Lower leg skin (tissue), 4 donors: ENCODE results near the gene IGSF11. TPM values are rescaled to one million over a fixed set of nuclear protein-coding genes. Genes with fewer than 3 reads are reported as not detected.

ENCODE experiments used
- DNase-seq, 2 donors: peaks; one replicate each; pipeline ENCODE4 v3.0.0-alpha.2; 2019; ENCODE audit warnings: low spot score in 2 of 2
- H3K4me3 ChIP-seq: fragments of 200-600 bp; sonication (generic); 2 replicates; pipeline ENCODE4 v1.5.1; 2017; ENCODE audit warnings: mild to moderate bottlenecking, low read depth; ENCODE audit not compliant: poor library complexity, severe bottlenecking
- POLR2A ChIP-seq, 2 donors: fragments of 450-650 bp; IDR thresholded peaks; one replicate each; pipeline ENCODE4 v1.6.1; 2016 to 2017; ENCODE audit warnings: antibody characterized with exemption in 2 of 2, mild to moderate bottlenecking in 1 of 2, moderate library complexity in 1 of 2
- WGBS, 2 donors: methylation state at CpG; one replicate each; pipeline ENCODE4 v1.1.5; 2018; 5-methylcytosine and 5-hydroxymethylcytosine counted together
- intact Hi-C: fragments of 100-400 bp; cut with DNase I; formaldehyde crosslinking; loops from one replicate; pipeline ENCODE4 v1.15.0; 2023; ENCODE audit warnings: low total_unique reads
- total RNA-seq, 4 donors: library from RNA; depleted of rRNA; stranded (reverse); fragments of >200 nt; gene quantifications; one replicate each; pipeline ENCODE4 v1.1.0, GENCODE V29; 2016
- TF ChIP-seq, protein P1 (sequence below), 3 donors: fragments of 450-650 bp; IDR thresholded peaks; one replicate each; pipeline ENCODE4 v1.5.1; 2016; ENCODE audit warnings: antibody characterized with exemption in 3 of 3, mild to moderate bottlenecking in 3 of 3, moderate library complexity in 2 of 3

The IGSF11 gene
- total RNA-seq, 4 donors from 2014 or later = 1.1 to 3.1 (median 1.8) TPM

DNA sequence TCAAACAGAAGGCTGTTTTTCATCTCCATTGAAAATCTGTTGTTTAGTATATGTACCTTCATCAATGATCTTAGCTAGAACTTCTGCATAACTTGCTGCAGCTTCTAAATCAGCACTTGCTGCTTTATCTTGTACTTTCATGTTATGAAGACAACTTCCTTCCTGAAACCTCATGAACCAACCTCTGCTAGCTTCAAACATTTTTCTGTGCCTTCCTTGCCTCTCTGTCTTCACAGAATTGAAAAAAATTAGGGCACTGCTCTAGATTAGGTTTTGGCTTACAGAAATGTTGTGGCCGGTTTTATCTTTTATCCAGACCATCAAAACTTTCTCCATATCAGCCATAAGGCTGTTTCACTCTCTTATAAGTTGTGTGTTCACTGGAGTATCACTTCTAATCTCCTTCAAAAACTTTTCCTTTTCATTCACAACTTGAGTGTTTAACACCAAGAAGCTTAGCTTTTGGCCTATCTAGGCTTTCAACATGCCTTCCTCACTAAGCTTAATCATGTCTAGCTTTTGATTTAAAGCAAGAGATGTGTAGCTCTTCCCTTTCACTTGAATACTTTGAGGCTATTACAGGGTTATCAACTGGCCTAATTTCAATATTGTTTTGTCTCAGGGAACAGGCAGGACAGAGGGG, 78.6 kb downstream of the IGSF11 start:
- TF ChIP-seq, protein P1, sequence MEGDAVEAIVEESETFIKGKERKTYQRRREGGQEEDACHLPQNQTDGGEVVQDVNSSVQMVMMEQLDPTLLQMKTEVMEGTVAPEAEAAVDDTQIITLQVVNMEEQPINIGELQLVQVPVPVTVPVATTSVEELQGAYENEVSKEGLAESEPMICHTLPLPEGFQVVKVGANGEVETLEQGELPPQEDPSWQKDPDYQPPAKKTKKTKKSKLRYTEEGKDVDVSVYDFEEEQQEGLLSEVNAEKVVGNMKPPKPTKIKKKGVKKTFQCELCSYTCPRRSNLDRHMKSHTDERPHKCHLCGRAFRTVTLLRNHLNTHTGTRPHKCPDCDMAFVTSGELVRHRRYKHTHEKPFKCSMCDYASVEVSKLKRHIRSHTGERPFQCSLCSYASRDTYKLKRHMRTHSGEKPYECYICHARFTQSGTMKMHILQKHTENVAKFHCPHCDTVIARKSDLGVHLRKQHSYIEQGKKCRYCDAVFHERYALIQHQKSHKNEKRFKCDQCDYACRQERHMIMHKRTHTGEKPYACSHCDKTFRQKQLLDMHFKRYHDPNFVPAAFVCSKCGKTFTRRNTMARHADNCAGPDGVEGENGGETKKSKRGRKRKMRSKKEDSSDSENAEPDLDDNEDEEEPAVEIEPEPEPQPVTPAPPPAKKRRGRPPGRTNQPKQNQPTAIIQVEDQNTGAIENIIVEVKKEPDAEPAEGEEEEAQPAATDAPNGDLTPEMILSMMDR (IDR thresholded peaks at IDR 0.05) = no peak
- no peak for TF ChIP-seq POLR2A (IDR thresholded peaks at IDR 0.05)
- no peak for DNase-seq
- WGBS, 2 donors = 86 to 92% methylated on average over 1 of the region's 1 CpG
- H3K4me3 ChIP-seq = no peak overlapping the region
- intact Hi-C loops = no loop called here

GRCh38 chr3:118951089-118951488, 83.6 kb downstream of the IGSF11 start:
- intact Hi-C loops = no loop called here
- TF ChIP-seq, protein P1 (IDR thresholded peaks at IDR 0.05) = no peak
- TF ChIP-seq POLR2A (IDR thresholded peaks at IDR 0.05) = no peak

DNA sequence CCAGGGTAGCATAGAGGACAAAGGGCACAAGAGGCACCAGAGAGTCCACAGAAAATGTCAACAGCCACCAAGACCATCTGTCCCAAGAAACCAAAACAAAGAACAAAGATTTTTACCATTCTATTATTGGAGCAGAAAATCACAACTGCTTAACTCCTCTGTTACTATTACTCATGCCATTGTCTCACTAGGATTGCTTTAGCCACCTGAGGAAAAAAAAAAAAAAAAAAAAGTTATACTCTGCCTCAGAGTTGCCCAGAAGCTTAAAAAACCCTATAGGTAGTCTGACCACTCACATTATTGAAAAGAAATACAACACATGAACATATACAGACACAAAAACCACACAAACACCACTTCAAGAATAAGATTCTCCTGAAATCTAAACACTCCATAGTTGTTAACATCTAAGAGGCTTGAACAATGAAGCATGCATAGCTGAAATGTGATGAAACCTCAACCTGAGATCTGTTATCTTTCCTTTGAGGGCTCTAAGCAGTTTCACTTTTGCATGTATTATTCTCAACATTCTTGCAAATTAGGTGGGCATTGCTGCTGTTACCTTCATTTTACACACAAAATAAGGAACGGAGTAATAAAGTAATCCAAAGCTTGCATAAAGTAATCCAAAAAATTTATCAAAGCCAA, 85.4 kb downstream of the IGSF11 start:
- intact Hi-C loops = no loop called here
- H3K4me3 ChIP-seq = no peak overlapping the region
- WGBS, 2 donors = 50 to 51% methylated on average over 1 of the region's 1 CpG
- DNase-seq = no peak
- TF ChIP-seq, protein P1 (IDR thresholded peaks at IDR 0.05) = no peak
- TF ChIP-seq POLR2A (IDR thresholded peaks at IDR 0.05) = no peak

More at GRCh38 chr3:118951089-118951488, 83.6 kb downstream of the IGSF11 start:
- no peak overlapping the region for H3K4me3 ChIP-seq
- DNase-seq = no peak

- TF ChIP-seq, protein P1 (IDR thresholded peaks at IDR 0.05) = no peak
- TF ChIP-seq POLR2A (IDR thresholded peaks at IDR 0.05) = no peak
- WGBS, 2 donors = 53 to 60% methylated on average over 5 of the region's 5 CpGs
- no peak for DNase-seq
- no peak overlapping the region for H3K4me3 ChIP-seq
- intact Hi-C loops = no loop called here
Measured at GRCh38 chr3:118948146-118948545, 86.5 kb downstream of the IGSF11 start.

DNA sequence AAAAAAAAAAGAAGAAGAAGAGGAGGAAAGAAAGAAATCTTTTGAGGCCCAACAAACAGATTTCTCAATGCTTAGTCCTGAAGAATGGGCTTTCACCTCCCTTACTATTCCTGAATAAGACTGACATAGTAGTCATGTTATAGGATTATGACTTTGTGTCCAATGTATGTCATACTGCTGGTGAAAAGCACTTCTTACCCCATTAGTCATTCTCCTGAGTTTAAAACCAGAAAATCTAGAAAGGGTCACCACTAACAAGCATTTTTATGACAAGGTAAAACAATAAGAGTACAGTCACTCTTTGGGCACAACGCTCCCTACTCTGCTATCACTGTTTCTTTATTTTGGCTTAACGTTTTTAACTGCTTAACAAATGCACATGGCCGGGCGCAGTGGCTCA, 88.2 kb downstream of the IGSF11 start:
- 81 to 85% methylated on average over 4 of the region's 4 CpGs for WGBS, 2 donors
- no peak for DNase-seq
- TF ChIP-seq, protein P1 (IDR thresholded peaks at IDR 0.05) = no peak
- no peak for TF ChIP-seq POLR2A (IDR thresholded peaks at IDR 0.05)
- no peak overlapping the region for H3K4me3 ChIP-seq
- intact Hi-C loops = no loop called here
